MCF 10A (cell line): ENCODE data around the gene MERTK. TPM values are rescaled to one million over a fixed set of nuclear protein-coding genes. Genes with fewer than 3 reads are reported as not detected.

Source experiments
- BruUV-seq: library from RNA; stranded (reverse); fragments of 400-500 nt; replicated peaks from 2 replicates; lab custom pipeline; 2021; lab: Mats Ljungman, UMichigan
- CTCF ChIA-PET: fragments of 300-600 bp; sonication (Branson Sonifier 250); formaldehyde crosslinking; extraction: SDS; loops from one replicate; lab custom pipeline; 2021; ENCODE audit warnings: antibody characterized with exemption, inconsistent platforms; lab: Yijun Ruan, JAX
- POLR2A ChIA-PET: fragments of 300-600, 350-650 bp; sonication (Branson Sonifier 250); formaldehyde crosslinking; extraction: SDS; loops from one replicate; lab custom pipeline; 2020; ENCODE audit warnings: antibody characterized with exemption, inconsistent platforms; lab: Yijun Ruan, JAX
- DNase-seq: peaks from one replicate; pipeline ENCODE4 v3.0.0-alpha.2; 2018; ENCODE audit not compliant: unreplicated experiment
- H3K27ac Mint-ChIP-seq: one replicate; pipeline ENCODE4 v1.8.0; 2022; ENCODE audit warnings: mild to moderate bottlenecking, low read depth, mixed read lengths; ENCODE audit not compliant: unreplicated experiment
- H3K27me3 Mint-ChIP-seq: one replicate; pipeline ENCODE4 v1.8.0; 2022; ENCODE audit warnings: mixed read lengths; ENCODE audit not compliant: insufficient read depth, unreplicated experiment
- H3K36me3 Mint-ChIP-seq: one replicate; pipeline ENCODE4 v1.8.0; 2022; ENCODE audit warnings: mild to moderate bottlenecking, moderate library complexity, mixed read lengths; ENCODE audit not compliant: insufficient read depth, unreplicated experiment
- H3K4me1 Mint-ChIP-seq: one replicate; pipeline ENCODE4 v1.8.0; 2022; ENCODE audit warnings: mixed read lengths; ENCODE audit not compliant: insufficient read depth, unreplicated experiment
- H3K4me3 Mint-ChIP-seq: one replicate; pipeline ENCODE4 v1.8.0; 2022; ENCODE audit warnings: mild to moderate bottlenecking, moderate library complexity, mixed read lengths; ENCODE audit not compliant: unreplicated experiment
- H3K9me3 Mint-ChIP-seq: one replicate; pipeline ENCODE4 v1.8.0; 2022; ENCODE audit warnings: mixed read lengths; ENCODE audit not compliant: unreplicated experiment
- CTCF ChIP-seq: fragments of 200-600 bp; IDR thresholded peaks from one replicate; pipeline ENCODE4 v1.8.0; 2022; ENCODE audit warnings: antibody characterized with exemption, mild to moderate bottlenecking; ENCODE audit not compliant: unreplicated experiment
- intact Hi-C: fragments of 100-400 bp; cut with micrococcal nuclease; formaldehyde crosslinking; loops from 2 replicates; pipeline ENCODE4 v1.14.1; 2022
- total RNA-seq: library from RNA; stranded (reverse); gene quantifications from 2 replicates; pipeline ENCODE4 v1.2.3, GENCODE V29; 2022

The MERTK gene
- total RNA-seq, 1 experiment from 2014 or later: 0.19 TPM

GRCh38 chr2:111983478-111984212 lies 85.2 kb downstream of the MERTK start:
- peaks cover 5% of the 10 kb centered on the region for H3K4me1 Mint-ChIP-seq
- intact Hi-C loops: no loop called here
- CTCF ChIA-PET: interaction anchor here (1.1 kb wide), 1 partner anchor 64 kb away, joined by 4 read pairs; no protein-coding TSS in a partner anchor
- no TSS peak for BruUV-seq
- H3K9me3 Mint-ChIP-seq: no peaks in the 10 kb centered on the region
- no peak for DNase-seq
- H3K36me3 Mint-ChIP-seq: no peaks in the 10 kb centered on the region
- no peak overlapping the region for H3K4me3 Mint-ChIP-seq
- POLR2A ChIA-PET: no interaction called here
- no peak for TF ChIP-seq CTCF
- no peak overlapping the region for H3K27ac Mint-ChIP-seq
- H3K27me3 Mint-ChIP-seq: no peaks in the 10 kb centered on the region

GRCh38 chr2:111984213-111984604 lies 85.8 kb downstream of the MERTK start:
- DNase-seq: no peak
- CTCF ChIA-PET: interaction anchor here (0.6 to 1.1 kb wide), 2 partner anchors 64 to 92 kb away, joined by 3 to 4 read pairs; no protein-coding TSS in a partner anchor
- Mint-ChIP-seq H3K36me3 (no peaks in the 10 kb centered on the region), H3K27ac (no peak overlapping the region), H3K9me3 (no peaks in the 10 kb centered on the region), H3K4me3 (no peak overlapping the region), H3K27me3 (no peaks in the 10 kb centered on the region), H3K4me1 (peaks cover 5% of the 10 kb centered on the region)
- intact Hi-C loops: no loop called here
- POLR2A ChIA-PET: interaction anchor here (0.6 kb wide), 1 partner anchor 518 kb away, joined by 3 read pairs; no protein-coding TSS in a partner anchor
- no peak for TF ChIP-seq CTCF
- BruUV-seq: no TSS peak

- H3K9me3 Mint-ChIP-seq: no peaks in the 10 kb centered on the region
- no peak overlapping the region for H3K27ac Mint-ChIP-seq
- no peaks in the 10 kb centered on the region for H3K27me3 Mint-ChIP-seq
- DNase-seq: no peak
- POLR2A ChIA-PET: no interaction called here
- BruUV-seq: no TSS peak
- no peak overlapping the region for H3K4me3 Mint-ChIP-seq
- H3K36me3 Mint-ChIP-seq: no peaks in the 10 kb centered on the region
- TF ChIP-seq CTCF: no peak
- CTCF ChIA-PET: no interaction called here
- intact Hi-C loops: no loop called here
- peaks cover 5% of the 10 kb centered on the region for H3K4me1 Mint-ChIP-seq
These were observed 87.1 kb downstream of the MERTK start for GRCh38 chr2:111985514-111985913.

GRCh38 chr2:111986116-111986900 lies 87.9 kb downstream of the MERTK start:
- Mint-ChIP-seq H3K9me3 (no peaks in the 10 kb centered on the region), H3K27me3 (no peaks in the 10 kb centered on the region), H3K36me3 (no peaks in the 10 kb centered on the region), H3K27ac (no peak overlapping the region), H3K4me3 (no peak overlapping the region), H3K4me1 (peaks cover 5% of the 10 kb centered on the region)
- no peak for TF ChIP-seq CTCF
- DNase-seq: no peak
- ChIA-PET POLR2A (interaction anchor here (0.7 to 0.9 kb wide), 2 partner anchors 11 kb away, joined by 3 to 4 read pairs; no protein-coding TSS in a partner anchor), CTCF (no interaction called here)
- BruUV-seq: no TSS peak
- intact Hi-C loops: no loop called here
